Endothelial cell of umbilical vein (primary cell): ENCODE results near the gene MED19.

Source experiments
- EZH2 ChIP-seq: IDR thresholded peaks from 2 replicates; pipeline ENCODE4 v1.6.1; 2012; ENCODE audit warnings: borderline replicate concordance, low read depth, mild to moderate bottlenecking, moderate library complexity, low read length, inconsistent platforms; ENCODE audit not compliant: severe bottlenecking
- FOS ChIP-seq: IDR thresholded peaks from 2 replicates; pipeline ENCODE4 v1.6.1; 2011; ENCODE audit warnings: mild to moderate bottlenecking, low read length, moderate library complexity, borderline replicate concordance; ENCODE audit not compliant: insufficient read depth
- GATA2 ChIP-seq: IDR thresholded peaks from 2 replicates; pipeline ENCODE4 v1.7.0; 2011; ENCODE audit warnings: low read depth, mild to moderate bottlenecking, moderate library complexity, mixed read lengths, low read length; ENCODE audit not compliant: insufficient read length, insufficient read depth
- JUN ChIP-seq: IDR thresholded peaks from 2 replicates; pipeline ENCODE4 v1.6.1; 2011; ENCODE audit warnings: borderline replicate concordance, low read depth; ENCODE audit not compliant: insufficient read length, insufficient read depth
- MYC ChIP-seq: IDR thresholded peaks from one replicate; pipeline ENCODE4 v1.6.1; 2011; ENCODE audit warnings: mild to moderate bottlenecking, low read depth, low read length
- POLR2A ChIP-seq: IDR thresholded peaks from 2 replicates; pipeline ENCODE4 v1.6.1; 2012; ENCODE audit warnings: low read depth, mild to moderate bottlenecking, control low read depth, low read length
- POLR2AphosphoS5 ChIP-seq: IDR thresholded peaks from 2 replicates; pipeline ENCODE4 v1.6.1; 2012; ENCODE audit warnings: low read depth, mild to moderate bottlenecking, control low read depth, low read length, moderate library complexity; ENCODE audit not compliant: insufficient read depth
- TF ChIP-seq, protein P1 (sequence below), 2 donors: IDR thresholded peaks; 1 replicate in 1 of 2; 2 replicates in 1 of 2; pipeline ENCODE4 v1.5.1; 2011; ENCODE audit warnings: low read length in 2 of 2, mild to moderate bottlenecking in 2 of 2, moderate library complexity in 2 of 2, control low read depth in 1 of 2, inconsistent platforms in 1 of 2, low read depth in 1 of 2; ENCODE audit not compliant: insufficient read depth in 1 of 2; ENCODE audit errors: extremely low read depth in 1 of 2
- TF ChIP-seq, protein P2 (sequence below): IDR thresholded peaks from 2 replicates; pipeline ENCODE4 v1.6.1; 2011; ENCODE audit not compliant: insufficient read depth, insufficient read length

DNA sequence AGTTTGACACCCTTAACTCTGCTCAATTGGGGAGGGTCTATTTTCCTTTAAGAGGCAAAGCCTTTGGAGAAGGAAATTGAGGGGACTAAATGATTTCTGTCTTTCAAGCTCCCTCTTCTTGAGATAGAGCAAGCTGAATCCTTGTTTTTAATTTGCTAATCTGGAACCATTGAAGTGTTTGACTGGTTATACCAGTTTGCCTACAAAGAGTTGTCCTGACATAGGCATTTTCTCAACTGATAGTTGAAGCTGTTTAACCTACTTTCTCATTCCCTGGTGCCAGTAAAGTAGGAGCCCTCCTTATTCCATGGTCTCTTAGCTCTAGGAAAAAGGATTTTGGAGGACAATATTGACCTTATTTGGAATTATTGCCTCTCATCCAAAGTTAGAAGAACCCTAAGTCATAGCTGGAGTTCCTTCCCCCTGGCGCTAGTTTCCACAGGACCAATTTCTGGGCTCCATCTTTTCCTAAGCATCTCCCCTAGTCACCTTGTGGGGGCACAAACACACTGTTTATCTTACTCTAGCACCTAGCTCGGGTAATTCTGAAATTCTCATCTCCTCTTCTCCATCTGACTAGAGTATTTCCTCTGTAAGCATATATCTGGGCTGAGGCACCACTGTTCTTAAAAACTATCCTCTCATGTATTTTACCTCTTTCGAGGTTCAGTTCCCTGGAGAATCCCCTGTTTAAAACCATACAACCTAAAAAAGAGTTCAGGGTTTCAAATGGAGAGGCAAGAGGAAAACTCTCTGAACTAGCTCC, 36.7 kb downstream of the MED19 start:
- TF ChIP-seq, protein P1, sequence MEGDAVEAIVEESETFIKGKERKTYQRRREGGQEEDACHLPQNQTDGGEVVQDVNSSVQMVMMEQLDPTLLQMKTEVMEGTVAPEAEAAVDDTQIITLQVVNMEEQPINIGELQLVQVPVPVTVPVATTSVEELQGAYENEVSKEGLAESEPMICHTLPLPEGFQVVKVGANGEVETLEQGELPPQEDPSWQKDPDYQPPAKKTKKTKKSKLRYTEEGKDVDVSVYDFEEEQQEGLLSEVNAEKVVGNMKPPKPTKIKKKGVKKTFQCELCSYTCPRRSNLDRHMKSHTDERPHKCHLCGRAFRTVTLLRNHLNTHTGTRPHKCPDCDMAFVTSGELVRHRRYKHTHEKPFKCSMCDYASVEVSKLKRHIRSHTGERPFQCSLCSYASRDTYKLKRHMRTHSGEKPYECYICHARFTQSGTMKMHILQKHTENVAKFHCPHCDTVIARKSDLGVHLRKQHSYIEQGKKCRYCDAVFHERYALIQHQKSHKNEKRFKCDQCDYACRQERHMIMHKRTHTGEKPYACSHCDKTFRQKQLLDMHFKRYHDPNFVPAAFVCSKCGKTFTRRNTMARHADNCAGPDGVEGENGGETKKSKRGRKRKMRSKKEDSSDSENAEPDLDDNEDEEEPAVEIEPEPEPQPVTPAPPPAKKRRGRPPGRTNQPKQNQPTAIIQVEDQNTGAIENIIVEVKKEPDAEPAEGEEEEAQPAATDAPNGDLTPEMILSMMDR (IDR thresholded peaks at IDR 0.05; ENCODE audit: extremely low read depth in 1 of 2, insufficient read depth in 1 of 2, low read depth in 1 of 2, low read length in 2 of 2): no peak
- TF ChIP-seq EZH2 (no peak), POLR2A (no peak), FOS (no peak), POLR2AphosphoS5 (no peak), JUN (no peak), MYC (no peak), GATA2 (no peak)
- TF ChIP-seq, protein P2, sequence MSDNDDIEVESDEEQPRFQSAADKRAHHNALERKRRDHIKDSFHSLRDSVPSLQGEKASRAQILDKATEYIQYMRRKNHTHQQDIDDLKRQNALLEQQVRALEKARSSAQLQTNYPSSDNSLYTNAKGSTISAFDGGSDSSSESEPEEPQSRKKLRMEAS: no peak
